Pancreas (tissue), 10 donors: ENCODE data around the gene OPCML. TPM values are rescaled to one million over a fixed set of nuclear protein-coding genes. Genes with fewer than 3 reads are reported as not detected.

Experiments
- ATAC-seq, 4 donors: fragments of 200-7000 bp; cut with Tn5 transposase; one replicate each; pipeline versions ENCODE4 v1.8.0 to v1.9.1; 2020; ENCODE audit warnings: mild to moderate bottlenecking in 4 of 4, moderate library complexity in 4 of 4
- DNase-seq, 6 donors: peaks; one replicate each; pipeline ENCODE4 v3.0.0-alpha.2; 2020
- FAIRE-seq: peaks from 2 replicates; lab custom pipeline; 2012; peaks lifted over from hg19 to GRCh38; lab: Jason Lieb, UNC
- H3K27ac ChIP-seq, 4 donors: fragments of 200-600 bp; sonication (generic); 1 replicate in 3 of 4; 2 replicates in 1 of 4; pipeline versions ENCODE4 v1.5.0 to v1.8.0; 2020
- H3K27me3 ChIP-seq, 4 donors: fragments of 200-600 bp; one replicate each; pipeline ENCODE4 v1.8.0; 2021
- H3K36me3 ChIP-seq, 3 donors: fragments of 200-600 bp; sonication (generic) in 1 of 3; one replicate each; pipeline versions ENCODE4 v1.5.0 to v1.8.0; 2020 to 2021
- H3K4me1 ChIP-seq, 3 donors: fragments of 200-600 bp; one replicate each; pipeline ENCODE4 v1.8.0; 2021
- H3K4me3 ChIP-seq, 4 donors: fragments of 200-600 bp; sonication (generic) in 2 of 4; one replicate each; pipeline versions ENCODE4 v1.5.0 to v1.8.0; 2020 to 2021
- H3K9me3 ChIP-seq, 4 donors: fragments of 200-600 bp; one replicate each; pipeline ENCODE4 v1.8.0; 2021
- CTCF ChIP-seq, 4 donors: fragments of 200-600 bp; sonication (generic) in 3 of 4; IDR thresholded peaks; one replicate each; pipeline versions ENCODE4 v1.5.0 to v1.8.0; 2021; ENCODE audit warnings: antibody characterized with exemption in 4 of 4
- WGBS, 2 donors: extraction: QIAGEN DNeasy Blood & Tissue Kit; methylation state at CpG; one replicate each; pipeline ENCODE4 v1.1.7; 2013; 5-methylcytosine and 5-hydroxymethylcytosine counted together
- intact Hi-C, 3 donors: fragments of 100-400 bp; cut with DNase I; formaldehyde crosslinking; loops; one replicate each; pipeline versions ENCODE4 v1.11.1 to v1.14.2; 2022
- polyA plus RNA-seq, 2 donors: library from polyadenylated mRNA; stranded (reverse); fragments of 200-250 nt; gene quantifications; one replicate each; pipeline ENCODE4 v1.2.3, GENCODE V29; 2013
- total RNA-seq, 6 donors: library from RNA; stranded (reverse); fragmentation: NEBNext Ultra II Directional in 4 of 6; extraction: Animal tissue kit (Norgen Biotek cat#: 25700) in 4 of 6; gene quantifications; one replicate each; pipeline versions ENCODE4 v1.2.1 to v1.2.4, GENCODE V29; 2021 to 2023
- donor health status: healthy with polysubstance abuse.
- donor health status: DM: no; HTN: no; CAD: no; lungs with moderate emphysema.
- donor health status: DM: no; HTN: no; CAD: no.
- donor health status: control.
- donor health status: control.
- donor health status: Bipolar disorder and iron deficiency.
- donor health status: DM: yes; HTN: yes; CAD: no.
- donor health status: DM: no; HTN: no; CAD: no.
- donor health status: DM: no; HTN: no; CAD: no.
- donor health status: DM: yes; HTN: yes; CAD: no.

Gene OPCML
- total and polyA plus RNA-seq, 8 donors = 0.05 to 0.31 (median 0.19) TPM

GRCh38 chr11:132604431-132604830 lies 927.9 kb downstream of the OPCML start:
- Histone ChIP-seq H3K36me3 (no peaks in the 10 kb centered on the region), H3K9me3 (no peaks in the 10 kb centered on the region), H3K27me3 (peaks cover 0 to 6% (median 0%) of the 10 kb centered on the region in 4 donors), H3K27ac (no peak overlapping the region), H3K4me3 (no peak overlapping the region), H3K4me1 (no peaks in the 10 kb centered on the region)
- DNase-seq (no peak), FAIRE-seq (no peak), ATAC-seq (no peak)
- no peak for TF ChIP-seq CTCF (IDR thresholded peaks at IDR 0.05)
- 61 to 68% methylated on average over 2 of the region's 2 CpGs for WGBS, 2 donors
- intact Hi-C loops = no loop called here

- no peak overlapping the region for H3K4me3 ChIP-seq
- H3K27me3 ChIP-seq = peaks cover 0 to 6% (median 0%) of the 10 kb centered on the region in 4 donors
- DNase-seq = no peak
- intact Hi-C loops = no loop called here
- no peak for TF ChIP-seq CTCF (IDR thresholded peaks at IDR 0.05)
- no peaks in the 10 kb centered on the region for H3K4me1 ChIP-seq
- 37 to 40% methylated on average over 2 of the region's 2 CpGs for WGBS, 2 donors
- ATAC-seq = no peak
- H3K27ac ChIP-seq = no peak overlapping the region
- H3K9me3 ChIP-seq = no peaks in the 10 kb centered on the region
- H3K36me3 ChIP-seq = no peaks in the 10 kb centered on the region
- no peak for FAIRE-seq
Measured at GRCh38 chr11:132601875-132602274, 930.4 kb downstream of the OPCML start.

- no peak for FAIRE-seq
- TF ChIP-seq CTCF (IDR thresholded peaks at IDR 0.05) = no peak
- no peak overlapping the region for H3K4me3 ChIP-seq
- H3K9me3 ChIP-seq = no peaks in the 10 kb centered on the region
- intact Hi-C loops = no loop called here
- peak in 2 of 4 donors; percentile 52 to 82 for ATAC-seq
- WGBS, 2 donors = 0 to 5% methylated on average over 1 of the region's 1 CpG
- peaks cover 0 to 12% (median 0%) of the 10 kb centered on the region in 4 donors for H3K27me3 ChIP-seq
- no peak overlapping the region for H3K27ac ChIP-seq
- H3K36me3 ChIP-seq = no peaks in the 10 kb centered on the region
- no peaks in the 10 kb centered on the region for H3K4me1 ChIP-seq
- no peak for DNase-seq
Measured at GRCh38 chr11:132595711-132596134, 936.6 kb downstream of the OPCML start.

GRCh38 chr11:132595246-132595645 lies 937.1 kb downstream of the OPCML start:
- no peaks in the 10 kb centered on the region for H3K36me3 ChIP-seq
- DNase-seq (no peak), FAIRE-seq (no peak), ATAC-seq (no peak)
- intact Hi-C loops = no loop called here
- no peaks in the 10 kb centered on the region for H3K4me1 ChIP-seq
- H3K27me3 ChIP-seq = peaks cover 0 to 12% (median 0%) of the 10 kb centered on the region in 4 donors
- no peak for TF ChIP-seq CTCF (IDR thresholded peaks at IDR 0.05)
- H3K4me3 ChIP-seq = no peak overlapping the region
- WGBS, 2 donors = 48 to 53% methylated on average over 1 of the region's 1 CpG
- H3K9me3 ChIP-seq = no peaks in the 10 kb centered on the region
- no peak overlapping the region for H3K27ac ChIP-seq

GRCh38 chr11:132590986-132591385 lies 941.3 kb downstream of the OPCML start:
- Histone ChIP-seq H3K4me1 (no peaks in the 10 kb centered on the region), H3K27me3 (peaks cover 0 to 6% (median 0%) of the 10 kb centered on the region in 4 donors), H3K4me3 (no peak overlapping the region), H3K36me3 (no peaks in the 10 kb centered on the region), H3K9me3 (no peaks in the 10 kb centered on the region), H3K27ac (no peak overlapping the region)
- TF ChIP-seq CTCF (IDR thresholded peaks at IDR 0.05) = no peak
- intact Hi-C loops = no loop called here
- WGBS, 2 donors = 72 to 86% methylated on average over 5 of the region's 5 CpGs
- FAIRE-seq (no peak), ATAC-seq (no peak), DNase-seq (no peak)
